ENCODE results near the gene SLC22A23. TPM values are rescaled to one million over a fixed set of nuclear protein-coding genes. Genes with fewer than 3 reads are reported as not detected.

Gene SLC22A23
- polyA plus RNA-seq, 1 donor: 2.4 TPM

DNA sequence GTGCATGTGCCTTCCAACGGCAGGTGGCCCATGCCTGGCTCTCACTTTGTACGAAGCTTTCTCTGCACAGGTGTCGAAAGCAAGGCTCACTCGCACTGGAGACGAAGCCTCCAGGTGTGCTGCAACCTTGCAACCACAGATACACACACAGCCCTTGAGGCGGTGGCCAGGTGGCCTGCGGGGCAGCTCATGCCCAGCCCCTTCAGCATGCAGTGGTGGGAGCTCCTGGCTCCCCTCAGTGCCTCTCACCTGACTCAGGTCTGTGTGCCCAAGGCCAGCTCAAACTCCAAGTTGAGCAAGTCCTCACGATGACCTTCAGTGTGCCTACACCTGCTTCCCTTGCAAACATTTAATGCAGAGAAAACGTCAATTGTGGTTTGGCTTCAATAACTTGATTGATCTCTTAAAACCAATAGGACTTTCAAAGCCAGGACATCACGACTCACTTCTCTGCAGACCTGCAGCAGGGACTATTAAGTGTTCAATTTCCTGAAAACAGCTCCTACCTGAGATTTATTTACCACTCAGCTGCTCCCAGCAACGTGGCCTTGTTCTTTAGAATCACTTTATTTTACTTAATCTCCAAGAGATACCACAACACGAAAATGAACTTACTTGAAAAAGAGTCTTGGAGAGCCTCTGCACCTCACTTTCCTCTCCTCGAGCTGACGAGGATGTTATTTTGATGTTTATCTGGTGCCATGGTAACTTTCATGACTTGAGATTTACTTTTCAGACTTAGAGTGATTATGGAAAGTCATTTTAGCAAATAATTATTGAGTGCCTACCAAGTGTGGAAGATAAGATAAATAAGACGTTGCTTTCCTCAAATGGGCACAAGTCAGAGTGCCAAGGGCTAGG lies 86.3 kb downstream of the SLC22A23 start:
- DNase-seq (ENCODE audit: low read depth): no peak

DNA sequence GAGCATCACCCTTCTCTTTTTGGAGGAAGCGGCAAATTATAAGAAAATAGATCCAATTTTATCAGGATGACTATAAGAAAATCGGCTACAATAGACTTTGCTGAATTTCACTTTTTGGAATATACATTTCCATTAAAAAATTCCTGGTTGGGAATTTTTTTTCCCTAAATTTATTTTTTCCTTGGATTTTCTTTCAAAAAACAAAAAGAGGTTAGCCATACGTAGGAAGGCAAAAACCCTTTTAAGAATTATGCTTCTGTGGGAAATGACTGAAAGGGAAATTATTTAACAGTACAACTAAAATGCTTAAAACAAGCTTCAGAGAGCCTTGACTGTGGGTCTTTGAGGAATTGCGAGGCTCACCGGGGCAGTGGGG lies 86.9 kb downstream of the SLC22A23 start:
- no peak for DNase-seq (ENCODE audit: low read depth)

DNA sequence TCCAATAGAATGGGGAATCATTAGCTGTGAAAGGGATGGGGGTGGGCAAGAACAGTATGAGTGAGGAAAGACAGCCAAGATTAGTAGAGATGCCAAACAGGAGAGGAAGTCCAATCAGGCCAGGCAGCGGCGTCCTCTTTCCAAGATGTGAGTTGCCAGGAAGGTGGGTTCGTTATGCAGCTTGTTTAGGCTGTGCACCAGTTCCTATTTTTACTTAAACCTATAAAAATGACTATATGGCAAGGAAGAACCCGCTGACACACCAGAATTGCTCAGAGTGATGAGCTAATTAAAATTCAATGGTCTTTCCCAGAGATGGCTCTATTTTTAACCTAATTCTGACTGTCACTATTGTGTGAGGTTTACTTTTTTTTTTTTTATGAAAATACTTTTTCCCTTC lies 88.2 kb downstream of the SLC22A23 start:
- DNase-seq (ENCODE audit: low read depth): no peak

DNA sequence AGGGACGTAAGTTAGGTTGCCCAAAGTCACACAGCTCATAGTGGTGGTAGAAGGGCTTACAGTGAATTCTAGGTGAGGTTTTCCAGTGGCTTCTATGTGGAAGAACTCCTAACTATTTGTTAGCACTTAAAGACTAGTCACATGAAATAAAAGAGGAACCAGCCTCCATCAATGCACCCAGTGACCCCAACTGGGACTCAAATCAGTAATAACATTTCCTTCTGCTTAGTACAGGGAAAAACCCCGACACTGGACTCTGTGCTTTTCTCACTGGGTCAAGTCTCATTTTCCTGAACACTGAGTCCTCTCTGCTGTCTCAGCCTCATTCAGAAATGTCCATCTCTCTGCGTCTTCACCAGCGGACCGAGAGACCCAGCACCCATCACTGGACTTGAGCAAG lies 89.2 kb downstream of the SLC22A23 start:
- no peak for DNase-seq (ENCODE audit: low read depth)

DNA sequence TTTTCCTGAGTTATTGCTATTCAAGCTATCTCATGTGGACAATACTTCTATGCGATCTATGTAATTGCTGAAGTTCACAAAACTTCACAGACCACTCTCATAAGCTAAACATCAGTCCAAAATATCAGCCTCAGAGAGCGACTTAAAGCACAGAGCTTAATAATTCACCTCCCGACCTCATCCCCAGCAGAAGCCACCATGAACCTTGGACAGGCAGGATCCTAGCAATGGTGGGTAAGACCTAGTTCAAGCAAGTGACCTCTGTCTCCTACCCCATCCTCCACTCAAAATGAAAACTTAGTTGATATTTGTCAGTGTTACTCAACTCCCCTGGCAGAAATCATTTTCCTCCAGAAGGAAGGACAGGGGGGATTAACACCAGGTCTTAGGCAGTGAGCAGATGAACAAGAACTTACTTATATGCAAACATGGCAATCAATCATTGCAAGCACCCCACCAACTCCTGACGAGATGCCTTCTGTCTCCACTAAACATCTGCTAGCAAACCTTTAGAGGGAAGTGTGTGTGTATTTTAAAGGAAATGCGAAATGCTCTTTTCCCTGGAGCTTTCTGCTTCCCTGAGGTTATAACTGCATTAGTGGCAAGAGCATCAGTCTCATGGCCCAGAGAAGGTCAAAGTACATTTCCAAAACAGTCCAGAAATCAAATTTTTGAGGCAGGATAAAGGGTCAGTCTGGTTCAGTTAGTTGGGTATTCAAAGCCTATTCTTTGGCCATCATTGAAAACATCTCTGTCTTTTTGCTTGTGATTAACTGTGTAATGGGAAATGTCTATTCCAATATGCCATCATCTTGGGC lies 90.0 kb downstream of the SLC22A23 start:
- no peak for DNase-seq (ENCODE audit: low read depth)

DNA sequence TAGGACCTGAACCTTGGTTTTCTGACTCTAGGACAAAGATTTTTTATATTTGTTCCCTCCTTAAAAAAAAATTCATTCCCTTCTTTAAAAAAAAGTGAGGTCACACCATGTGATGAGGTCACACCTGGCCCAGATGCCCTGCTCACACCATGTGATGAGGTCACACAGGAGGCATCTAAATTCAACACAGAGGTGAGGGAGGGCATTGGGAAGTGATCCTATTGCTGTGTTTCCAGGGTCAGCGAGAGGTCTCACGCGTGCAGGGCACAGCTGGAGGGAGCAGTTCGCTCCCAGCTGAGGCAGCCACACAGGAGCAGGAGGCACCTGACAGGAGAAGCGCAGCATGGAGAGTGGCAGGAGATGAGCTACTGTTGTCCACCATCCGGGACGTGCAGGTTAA lies 92.5 kb downstream of the SLC22A23 start:
- DNase-seq (ENCODE audit: low read depth): no peak

DNA sequence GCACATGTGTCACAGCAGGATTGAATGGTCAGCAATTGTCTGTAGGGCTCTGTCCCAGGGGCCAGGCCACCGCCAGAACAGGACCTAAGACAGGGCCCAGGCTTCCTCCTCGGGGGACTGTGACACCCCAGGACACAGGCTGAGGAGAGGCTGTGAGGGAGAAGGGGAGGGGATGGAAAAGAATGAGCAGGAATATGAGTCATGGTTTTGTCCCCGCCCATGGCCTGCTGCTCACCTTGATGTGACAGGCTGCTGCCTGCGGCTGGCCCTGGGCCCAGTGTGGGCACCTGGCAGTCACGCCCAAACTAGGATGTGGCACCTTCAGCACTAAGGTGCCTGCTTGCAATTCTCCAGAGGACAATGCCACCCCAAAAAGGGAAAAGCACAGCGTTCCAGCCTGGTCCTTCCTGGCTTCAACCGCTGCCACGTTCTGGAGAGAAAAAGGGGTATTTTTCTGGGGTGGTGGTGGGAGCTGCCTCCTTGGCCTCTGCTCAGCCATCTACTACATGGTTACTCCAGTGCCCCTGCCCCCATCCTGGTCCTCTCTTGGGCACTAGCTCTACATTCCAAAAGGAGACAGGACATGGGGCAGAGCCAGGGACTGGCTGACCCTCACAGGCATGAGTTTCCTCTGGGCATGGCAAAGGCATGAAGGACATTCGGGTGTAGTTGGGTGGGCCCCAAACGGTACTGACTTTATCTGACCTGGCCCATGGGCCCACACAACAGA lies 93.4 kb downstream of the SLC22A23 start:
- no peak for DNase-seq (ENCODE audit: low read depth)

DNA sequence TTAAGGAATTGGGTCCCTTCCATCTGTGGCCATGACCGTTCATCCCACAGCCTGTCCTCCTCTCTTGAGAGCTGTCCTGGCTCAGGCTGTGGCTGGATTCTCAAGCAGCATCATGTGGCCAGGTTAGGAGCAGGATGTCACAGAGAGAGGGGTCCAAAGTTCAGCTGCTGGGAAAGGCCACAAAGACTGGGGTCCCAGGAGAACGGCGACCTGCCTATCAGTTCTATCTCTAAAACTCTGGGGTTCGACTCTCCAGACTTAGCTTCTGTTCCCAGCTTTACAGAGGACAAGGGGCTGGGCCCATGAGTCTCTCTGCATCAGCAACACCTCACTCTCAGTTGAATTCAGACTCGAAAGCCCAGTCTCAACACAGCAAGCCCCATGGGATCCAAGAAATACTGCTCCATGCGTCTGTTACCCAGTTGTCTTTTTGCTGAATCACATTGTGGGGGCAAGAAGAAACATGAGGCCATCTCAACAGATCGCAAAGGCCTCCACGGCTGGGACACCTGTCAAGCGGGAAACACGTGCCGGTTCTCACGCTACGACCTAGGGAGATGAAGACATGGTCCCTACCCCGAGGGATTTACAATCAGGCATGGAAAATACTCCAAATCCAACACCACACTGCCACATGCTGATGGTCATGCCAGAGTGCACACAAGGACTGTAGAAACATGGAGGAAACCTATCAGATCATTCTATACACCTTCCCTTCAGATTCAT lies 95.4 kb downstream of the SLC22A23 start:
- DNase-seq (ENCODE audit: low read depth): no peak

DNA sequence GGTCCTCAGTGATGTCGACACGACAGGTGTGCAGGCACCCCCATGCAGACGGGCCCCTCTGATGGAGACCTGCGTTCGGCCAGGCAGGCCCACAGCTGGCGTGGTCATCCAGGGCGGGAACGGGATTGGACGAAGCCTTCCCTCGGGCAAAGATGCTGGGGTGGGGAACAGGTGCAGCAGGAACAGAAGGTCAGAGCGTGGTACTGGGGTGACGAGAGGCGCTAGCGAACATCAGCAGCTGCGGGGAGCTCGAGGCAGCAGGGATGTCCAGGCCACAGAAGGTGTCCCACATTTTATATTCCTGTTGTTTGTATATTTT lies 96.2 kb downstream of the SLC22A23 start:
- no peak for DNase-seq (ENCODE audit: low read depth)

DNA sequence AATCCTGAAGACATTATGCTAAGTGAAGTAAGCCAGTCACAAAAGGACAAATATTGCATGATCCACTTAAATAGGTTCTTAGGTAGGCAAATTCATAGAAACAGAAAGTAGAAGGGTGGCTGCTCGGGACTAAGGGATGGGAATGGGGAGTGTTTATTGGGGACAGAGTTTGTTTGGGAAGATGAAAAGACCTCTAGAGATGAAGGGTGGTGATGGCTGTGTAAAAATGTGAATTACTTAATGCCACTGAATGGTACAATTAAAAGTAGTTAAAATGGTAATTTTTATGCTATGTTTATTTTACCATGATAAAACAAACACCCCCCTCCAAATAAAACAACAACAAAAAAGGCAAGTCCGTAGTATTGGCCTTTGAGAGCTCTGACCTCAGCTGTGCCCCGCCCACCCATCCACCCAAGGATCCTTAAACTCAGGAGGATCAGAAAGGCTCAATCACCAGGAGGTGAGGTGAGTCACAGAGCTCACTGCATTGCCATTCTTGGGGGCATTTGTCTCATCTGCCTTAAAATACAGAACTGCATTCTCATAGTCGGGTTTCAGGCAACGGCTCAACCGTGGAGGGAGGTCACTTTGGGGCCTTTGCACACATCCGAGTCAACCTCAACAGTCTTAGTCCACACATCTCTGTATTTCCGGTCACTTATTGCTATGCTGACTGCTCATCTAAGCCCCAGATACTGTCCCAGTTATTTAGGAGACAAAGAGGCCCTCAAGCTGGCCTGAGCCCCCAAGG lies 96.7 kb downstream of the SLC22A23 start:
- DNase-seq (ENCODE audit: low read depth): no peak

DNA sequence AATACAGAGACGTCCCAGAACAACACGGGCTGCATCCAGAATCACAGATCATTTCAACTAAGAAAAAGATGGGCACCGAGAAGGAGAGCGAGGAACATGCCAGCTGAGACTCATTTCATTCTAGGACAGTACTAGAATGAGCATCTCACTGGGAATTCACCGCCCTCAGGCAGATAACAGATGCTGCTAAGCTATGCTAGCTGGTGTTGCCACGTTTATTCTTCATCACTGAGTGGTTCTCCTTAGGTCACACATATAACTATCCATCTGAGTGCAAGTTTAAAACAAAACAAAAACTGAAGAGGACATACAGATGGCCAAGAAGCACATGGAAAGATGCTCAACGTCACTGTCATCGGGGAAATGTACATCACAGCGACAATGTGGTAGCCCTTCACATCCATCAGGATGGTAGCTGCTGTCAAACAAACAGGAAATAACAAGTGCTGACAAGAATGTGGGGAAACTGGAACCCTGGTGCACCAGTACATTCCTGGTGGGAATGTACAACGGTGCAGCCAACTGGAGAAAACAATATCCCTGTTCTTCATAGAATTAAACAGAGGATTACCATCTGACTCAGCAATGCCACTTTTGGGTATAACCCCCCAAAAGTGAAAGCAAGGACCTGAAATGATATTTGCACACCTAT lies 97.6 kb downstream of the SLC22A23 start:
- DNase-seq (ENCODE audit: low read depth): no peak

DNA sequence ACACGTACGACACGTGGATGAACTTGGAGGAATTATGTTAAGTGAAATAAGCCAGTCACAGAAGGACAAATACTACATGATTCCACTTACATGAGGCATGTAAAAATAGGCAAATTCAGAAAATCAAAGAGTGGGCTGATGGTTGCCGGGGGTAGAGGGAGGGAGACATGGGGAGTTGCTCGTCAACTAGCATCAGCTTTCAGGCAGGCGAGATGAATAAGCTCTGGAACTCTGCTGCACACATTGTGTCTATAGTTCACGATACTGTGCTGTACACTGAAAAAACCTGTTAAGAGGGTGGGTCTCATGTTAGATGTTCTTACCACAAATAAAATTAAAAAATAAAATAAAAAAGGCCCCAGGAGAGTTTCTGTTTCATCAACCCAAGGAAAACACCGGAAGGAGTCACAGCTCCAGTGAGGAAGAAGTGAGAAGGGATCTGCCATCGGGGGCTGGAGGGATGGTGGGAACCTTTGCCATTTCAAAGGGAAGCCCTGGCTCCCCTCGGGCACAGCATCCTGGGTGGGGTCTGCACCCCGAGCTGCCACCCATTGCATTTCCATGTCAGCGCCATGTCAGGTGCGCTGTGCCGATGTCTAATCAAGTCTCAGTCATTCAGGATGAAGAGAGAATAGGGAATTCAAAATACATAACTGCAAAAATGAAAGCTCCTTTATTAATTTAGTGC lies 98.3 kb downstream of the SLC22A23 start:
- no peak for DNase-seq (ENCODE audit: low read depth)

DNA sequence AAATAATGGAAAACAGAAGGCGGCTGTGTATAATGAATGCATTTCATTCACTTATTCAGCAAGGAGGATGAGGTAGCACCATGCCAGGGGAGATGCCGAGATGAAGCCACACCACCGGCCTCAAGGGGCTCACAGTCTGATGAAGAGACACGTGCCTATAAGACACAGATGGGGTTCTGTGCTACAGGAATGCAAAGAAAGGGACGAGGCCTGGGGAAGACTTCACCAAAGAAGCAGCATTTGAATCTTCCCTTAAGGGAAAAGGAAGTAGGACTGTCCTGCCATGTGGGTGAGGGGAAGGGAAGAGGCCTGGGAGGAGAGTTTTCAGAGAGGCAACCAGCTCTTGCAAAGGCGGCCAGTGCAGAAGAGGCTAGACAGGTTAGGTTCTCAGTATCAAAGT lies 99.2 kb downstream of the SLC22A23 start:
- DNase-seq (ENCODE audit: low read depth): no peak

DNA sequence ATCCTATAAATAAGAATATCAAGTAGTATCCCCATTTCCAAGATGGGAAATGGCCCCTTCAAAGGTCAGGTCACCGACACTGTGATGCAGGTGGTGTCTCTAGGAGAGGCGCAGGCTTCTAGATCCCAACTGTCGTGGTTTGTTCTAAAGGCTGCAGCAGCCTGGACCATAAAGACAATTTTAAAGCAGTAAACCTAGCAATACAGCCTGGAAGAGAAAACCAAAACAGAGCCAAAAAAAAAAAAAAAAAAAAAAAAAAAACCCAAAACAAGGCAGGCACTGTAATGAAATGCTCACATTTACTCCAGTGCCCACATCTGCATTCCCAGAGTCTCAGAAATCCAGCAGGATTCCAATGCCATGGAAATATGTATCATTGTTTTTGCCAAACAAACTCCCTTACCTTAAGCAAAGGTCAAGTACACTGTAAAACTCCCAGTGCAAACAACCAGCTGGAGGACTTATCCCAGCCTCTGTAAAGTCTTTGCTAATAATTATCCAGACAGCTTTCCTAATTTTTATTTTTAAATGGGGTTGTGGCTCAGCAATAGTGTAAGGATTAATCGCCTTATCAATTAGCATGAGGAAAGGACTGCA lies 99.9 kb downstream of the SLC22A23 start:
- no peak for DNase-seq (ENCODE audit: low read depth)

DNA sequence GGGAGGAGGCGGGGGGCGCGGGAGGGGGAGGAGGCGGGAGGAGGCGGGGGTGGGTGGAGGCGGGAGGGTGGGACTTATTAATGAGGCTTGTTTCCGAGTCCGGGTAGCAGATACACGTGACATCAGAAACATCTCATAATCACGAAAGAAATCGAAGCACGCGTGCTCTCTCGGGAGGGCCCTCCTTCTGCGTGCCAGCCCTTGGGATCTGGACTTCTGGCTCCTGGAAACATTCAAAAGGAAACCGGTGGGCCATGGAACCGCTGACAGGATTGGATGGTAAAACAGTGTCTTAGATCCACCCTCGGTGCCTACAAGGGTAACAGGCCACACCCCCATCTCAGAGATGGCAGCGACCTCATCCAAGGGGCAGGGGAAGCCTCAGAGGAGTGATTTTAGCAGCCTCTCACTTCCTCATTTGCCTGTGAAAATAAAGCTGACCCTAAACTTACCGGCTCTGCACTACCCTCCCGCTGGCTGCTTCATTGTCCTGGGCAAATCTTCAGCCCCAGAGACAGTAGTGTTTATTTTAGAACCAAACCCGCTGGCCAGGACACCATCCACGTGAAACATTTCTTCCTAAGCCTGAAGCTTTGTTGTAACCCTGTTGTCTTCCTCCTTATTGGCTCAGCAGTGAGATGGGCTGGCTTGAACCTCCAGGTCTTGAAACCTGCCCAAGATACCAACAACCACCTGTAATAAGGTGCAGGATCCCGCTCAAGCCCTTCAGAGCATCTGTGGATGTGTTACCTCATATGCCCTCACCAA lies 100.6 kb downstream of the SLC22A23 start:
- no peak for DNase-seq (ENCODE audit: low read depth)

DNA sequence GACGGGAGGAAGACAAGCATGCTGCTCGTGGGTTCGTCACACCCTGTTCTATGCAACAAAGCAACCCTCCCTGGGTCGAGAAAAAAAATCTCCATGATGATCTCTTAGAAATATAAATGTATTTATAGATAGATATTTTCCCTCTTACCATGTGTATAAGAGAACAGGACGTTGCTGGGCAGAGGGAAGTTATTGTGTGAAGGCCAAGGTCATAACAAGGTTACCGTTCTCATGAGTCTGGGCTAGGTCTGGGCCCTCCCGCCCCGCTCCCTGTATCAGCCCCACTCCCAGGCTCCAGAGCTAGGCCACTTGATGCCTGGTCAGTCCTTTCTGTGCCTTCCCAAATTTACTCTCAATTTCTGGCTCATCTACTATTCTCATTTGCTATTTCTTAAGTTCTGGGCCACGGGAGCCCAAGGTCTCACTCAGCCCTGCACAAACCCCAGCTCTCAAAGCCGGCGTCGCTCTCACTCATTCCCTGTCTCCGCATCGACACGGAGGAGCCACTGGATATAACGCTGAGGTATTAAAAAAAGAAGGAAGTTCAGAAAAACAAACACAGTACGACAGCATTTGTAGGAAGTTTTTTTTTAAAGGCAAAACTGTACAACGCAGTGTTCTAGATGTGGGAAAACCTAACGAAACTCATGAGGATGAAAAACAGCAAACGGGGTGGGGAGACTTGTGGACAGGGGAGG lies 101.3 kb downstream of the SLC22A23 start:
- DNase-seq (ENCODE audit: low read depth): no peak

DNA sequence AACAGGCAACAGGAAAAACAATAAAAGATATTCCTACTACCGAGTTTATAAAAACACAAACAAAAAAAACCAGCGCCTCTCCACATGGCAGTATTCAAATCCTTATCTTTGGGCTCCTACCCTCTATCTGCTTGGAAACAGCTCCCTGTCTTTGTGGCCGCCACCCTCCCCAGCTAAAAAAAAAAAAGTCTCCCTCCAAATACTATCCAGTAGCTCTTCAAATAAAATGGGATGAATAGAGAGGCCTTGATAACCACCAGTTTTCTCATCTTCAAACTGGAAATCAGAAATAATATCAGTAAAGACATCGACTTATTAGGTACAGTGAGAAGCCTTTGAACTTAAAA lies 101.9 kb downstream of the SLC22A23 start:
- DNase-seq (ENCODE audit: low read depth): no peak

DNA sequence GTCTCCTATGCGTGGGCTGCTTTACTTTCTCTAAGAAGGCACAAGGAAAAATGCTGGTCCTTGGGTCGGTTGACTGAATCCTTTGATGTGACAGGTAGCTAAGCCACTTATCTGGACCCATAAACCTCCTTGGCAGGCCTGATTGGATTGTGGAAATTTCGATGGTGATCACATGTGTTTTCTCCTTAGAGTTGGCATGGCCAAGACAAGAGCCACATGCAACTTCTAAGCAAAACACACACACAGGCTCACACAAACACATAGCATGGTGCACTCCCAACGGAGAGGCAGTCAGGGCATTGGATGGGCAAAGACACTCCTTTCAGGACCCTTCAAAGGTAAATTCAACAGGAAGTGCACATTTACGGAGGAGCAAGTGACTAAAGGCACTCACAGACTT lies 102.9 kb downstream of the SLC22A23 start:
- no peak for DNase-seq (ENCODE audit: low read depth)

Data from forelimb muscle (tissue), 1 donor.